K562 (cell line): ENCODE data around the gene FEM1B. TPM values are rescaled to one million over a fixed set of nuclear protein-coding genes. Genes with fewer than 3 reads are reported as not detected.

Experiments used
- DDX20 ChIP-seq: fragments of 450-650 bp; IDR thresholded peaks from 2 replicates; pipeline ENCODE4 v1.6.1; 2016; ENCODE audit warnings: missing genetic modification characterization, low read depth, mild to moderate bottlenecking, missing compliant biosample characterization, moderate library complexity
- ETS2 ChIP-seq: IDR thresholded peaks from 2 replicates; pipeline ENCODE4 v1.6.1; 2016; ENCODE audit warnings: borderline replicate concordance, missing genetic modification characterization, mild to moderate bottlenecking, moderate library complexity, missing compliant biosample characterization; ENCODE audit not compliant: poor library complexity, severe bottlenecking
- HDAC3 ChIP-seq: fragments of 450-650 bp; IDR thresholded peaks from 2 replicates; pipeline ENCODE4 v1.6.1; 2018; ENCODE audit warnings: borderline replicate concordance, mild to moderate bottlenecking, moderate library complexity; ENCODE audit not compliant: partially characterized antibody
- LARP7 ChIP-seq: fragments of 450-650 bp; IDR thresholded peaks from 2 replicates; pipeline ENCODE4 v1.6.1; 2016
- MCM7 ChIP-seq, 2 experiments: fragments of 450-650 bp; IDR thresholded peaks; 2 replicates each; pipeline ENCODE4 v1.6.1; 2016 to 2018
- NUFIP1 ChIP-seq: fragments of 450-650 bp; IDR thresholded peaks from 2 replicates; pipeline ENCODE4 v1.6.1; 2018; ENCODE audit not compliant: partially characterized antibody
- RREB1 ChIP-seq: fragments of 250-450 bp; sonication (Bioruptor Pico); IDR thresholded peaks from 2 replicates; pipeline ENCODE4 v1.4.0; 2020
- SMAD2 ChIP-seq: fragments of 150-350 bp; IDR thresholded peaks from 2 replicates; pipeline ENCODE4 v1.6.1; 2014; ENCODE audit warnings: low read depth, mild to moderate bottlenecking, low read length
- ZFP1 ChIP-seq: fragments of 450-650 bp; formaldehyde crosslinking; IDR thresholded peaks from 2 replicates; pipeline ENCODE4 v1.4.0; 2020; ENCODE audit warnings: mild to moderate bottlenecking, mixed read lengths
- ZNF740 ChIP-seq, 3 experiments: fragments of 200-800 bp in 1 of 3; sonication (Bioruptor generic) in 1 of 3; sonication (generic) in 1 of 3; formaldehyde crosslinking in 1 of 3; IDR thresholded peaks; 2 replicates each; pipeline versions ENCODE4 v1.6.1 to v1.8.0; 2016 to 2022; ENCODE audit warnings: mild to moderate bottlenecking in 2 of 3, missing compliant biosample characterization in 2 of 3, missing genetic modification characterization in 2 of 3, missing genetic modification reagents in 1 of 3
- polyA plus RNA-seq, 8 experiments: library from polyadenylated mRNA; depleted of rRNA in 4 of 8; stranded (reverse) in 5 of 8; unstranded in 3 of 8; fragments of >200 nt; fragmentation: Nextera tagmentation in 2 of 8; fragmentation: Illumina TruSeq in 1 of 8; extraction: Ambion mirVana in 2 of 8; extraction: Trizol in 1 of 8; gene quantifications; 2 replicates each; pipeline versions ENCODE4 v1.2.1 to v1.2.3, GENCODE V29; 2011 to 2014; ENCODE audit warnings: inconsistent platforms in 1 of 8, missing spikeins in 1 of 8
- total RNA-seq, 7 experiments: library from RNA; depleted of rRNA in 6 of 7; stranded (reverse); fragments of >200 nt in 6 of 7; fragmentation: Illumina TruSeq in 2 of 7; extraction: Trizol in 2 of 7; gene quantifications; 2 replicates each; pipeline versions ENCODE4 v1.2.1 to v1.2.3, GENCODE V29; 2011 to 2021; ENCODE audit warnings: low replicate concordance in 1 of 7
- TF ChIP-seq, protein P1 (sequence below): fragments of 250-450 bp; sonication (Bioruptor Pico); IDR thresholded peaks from 2 replicates; pipeline ENCODE4 v1.8.0; 2021; ENCODE audit warnings: moderate library complexity, mild to moderate bottlenecking, inconsistent platforms
- TF ChIP-seq, protein P2 (sequence below): fragments of 450-650 bp; formaldehyde crosslinking; conservative IDR thresholded peaks from 2 replicates; pipeline ENCODE4 v1.4.0; 2022; ENCODE audit warnings: mild to moderate bottlenecking, missing genetic modification characterization

Gene FEM1B
- total and polyA plus RNA-seq, 9 of the 15 experiments (the other 6 are each of a cell fraction or from before 2014, with no cell fraction given) = 5.9 to 61.6 (median 20.1) TPM

DNA sequence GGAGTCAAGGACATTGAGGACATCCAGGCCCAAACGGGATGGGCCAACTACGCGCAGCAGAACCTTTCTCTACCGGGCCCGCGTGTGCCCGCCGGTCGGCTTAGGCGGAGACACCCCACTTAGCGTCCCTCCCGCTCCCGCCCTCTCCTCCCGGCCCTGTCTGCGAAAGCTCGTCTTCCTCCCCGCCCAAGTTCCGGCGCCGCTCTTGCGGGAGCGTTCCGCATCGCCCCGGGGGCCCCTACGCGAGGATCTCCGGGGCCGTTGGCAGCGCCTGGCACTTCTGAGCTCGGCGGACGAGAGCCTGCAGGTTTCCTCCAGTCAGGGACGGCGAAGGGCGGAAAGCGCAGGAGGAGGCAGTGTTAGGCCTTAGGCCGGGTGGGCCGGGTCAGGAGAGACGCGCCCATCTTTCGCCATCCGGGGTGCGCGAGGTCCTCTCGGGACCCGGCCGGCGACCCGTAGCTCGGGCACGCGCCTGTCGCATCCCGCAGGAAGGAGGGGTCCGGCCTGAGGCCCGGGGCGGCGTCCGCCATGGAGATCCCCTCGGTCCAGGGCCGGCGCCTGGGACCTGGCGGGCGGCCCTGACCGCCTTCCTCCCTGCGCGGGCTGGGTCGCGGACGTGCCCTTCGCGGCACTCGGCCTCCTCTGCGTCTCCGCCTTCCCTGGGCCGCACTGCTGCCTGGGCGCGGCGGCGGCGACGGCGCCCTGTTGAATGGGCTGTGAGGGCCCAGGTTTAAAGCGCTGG lies at the start of gene FEM1B (continued):
- TF ChIP-seq ETS2 (tag) = no peak
- TF ChIP-seq RREB1 (CRISPR knock-in tag) = no peak
- no peak for TF ChIP-seq MCM7 (IDR thresholded peaks at IDR 0.05)
- no peak for TF ChIP-seq DDX20 (tag)
- TF ChIP-seq ZNF740 (CRISPR knock-in tag; IDR thresholded peaks at IDR 0.05) = no peak
- no peak for TF ChIP-seq ZNF740 (tag; IDR thresholded peaks at IDR 0.05)
- TF ChIP-seq ZFP1 (CRISPR knock-in tag) = no peak
- TF ChIP-seq, protein P1, sequence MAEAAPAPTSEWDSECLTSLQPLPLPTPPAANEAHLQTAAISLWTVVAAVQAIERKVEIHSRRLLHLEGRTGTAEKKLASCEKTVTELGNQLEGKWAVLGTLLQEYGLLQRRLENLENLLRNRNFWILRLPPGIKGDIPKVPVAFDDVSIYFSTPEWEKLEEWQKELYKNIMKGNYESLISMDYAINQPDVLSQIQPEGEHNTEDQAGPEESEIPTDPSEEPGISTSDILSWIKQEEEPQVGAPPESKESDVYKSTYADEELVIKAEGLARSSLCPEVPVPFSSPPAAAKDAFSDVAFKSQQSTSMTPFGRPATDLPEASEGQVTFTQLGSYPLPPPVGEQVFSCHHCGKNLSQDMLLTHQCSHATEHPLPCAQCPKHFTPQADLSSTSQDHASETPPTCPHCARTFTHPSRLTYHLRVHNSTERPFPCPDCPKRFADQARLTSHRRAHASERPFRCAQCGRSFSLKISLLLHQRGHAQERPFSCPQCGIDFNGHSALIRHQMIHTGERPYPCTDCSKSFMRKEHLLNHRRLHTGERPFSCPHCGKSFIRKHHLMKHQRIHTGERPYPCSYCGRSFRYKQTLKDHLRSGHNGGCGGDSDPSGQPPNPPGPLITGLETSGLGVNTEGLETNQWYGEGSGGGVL = no peak
- TF ChIP-seq LARP7 = no peak
- peak; percentile 57 for TF ChIP-seq HDAC3
- TF ChIP-seq SMAD2 = no peak
- TF ChIP-seq, protein P2, sequence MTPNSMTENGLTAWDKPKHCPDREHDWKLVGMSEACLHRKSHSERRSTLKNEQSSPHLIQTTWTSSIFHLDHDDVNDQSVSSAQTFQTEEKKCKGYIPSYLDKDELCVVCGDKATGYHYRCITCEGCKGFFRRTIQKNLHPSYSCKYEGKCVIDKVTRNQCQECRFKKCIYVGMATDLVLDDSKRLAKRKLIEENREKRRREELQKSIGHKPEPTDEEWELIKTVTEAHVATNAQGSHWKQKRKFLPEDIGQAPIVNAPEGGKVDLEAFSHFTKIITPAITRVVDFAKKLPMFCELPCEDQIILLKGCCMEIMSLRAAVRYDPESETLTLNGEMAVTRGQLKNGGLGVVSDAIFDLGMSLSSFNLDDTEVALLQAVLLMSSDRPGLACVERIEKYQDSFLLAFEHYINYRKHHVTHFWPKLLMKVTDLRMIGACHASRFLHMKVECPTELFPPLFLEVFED (CRISPR knock-in tag) = no peak; the same call in 1 of the 2 replicates
- TF ChIP-seq NUFIP1 = no peak
